Progenitor cell of endocrine pancreas (in vitro differentiated cells): ENCODE data around the gene TMC1. TPM values are rescaled to one million over a fixed set of nuclear protein-coding genes. Genes with fewer than 3 reads are reported as not detected.

ENCODE experiments used
- DNase-seq: peaks from one replicate; pipeline ENCODE4 v3.0.0; 2021; ENCODE audit warnings: low spot score; ENCODE audit not compliant: unreplicated experiment
- H3K27ac Mint-ChIP-seq: 2 replicates; pipeline ENCODE4 v1.8.0; 2021; ENCODE audit warnings: mild to moderate bottlenecking, moderate library complexity, mixed read lengths
- H3K27me3 Mint-ChIP-seq: 2 replicates; pipeline ENCODE4 v1.8.0; 2021; ENCODE audit warnings: mixed read lengths
- H3K36me3 Mint-ChIP-seq: 2 replicates; pipeline ENCODE4 v1.8.0; 2022; ENCODE audit warnings: mixed read lengths; ENCODE audit not compliant: insufficient read depth
- H3K4me1 Mint-ChIP-seq: 2 replicates; pipeline ENCODE4 v1.8.0; 2021; ENCODE audit warnings: low read depth, mixed read lengths
- H3K4me3 Mint-ChIP-seq: 2 replicates; pipeline ENCODE4 v1.8.0; 2021; ENCODE audit warnings: low read depth, mild to moderate bottlenecking, moderate library complexity, mixed read lengths
- H3K9me3 Mint-ChIP-seq: 2 replicates; pipeline ENCODE4 v1.8.0; 2021; ENCODE audit warnings: low read depth, mixed read lengths
- total RNA-seq: library from RNA; stranded (reverse); gene quantifications from 2 replicates; pipeline ENCODE4 v1.2.1, GENCODE V29; 2021
- TF ChIP-seq, protein P1 (sequence below): fragments of 200-600 bp; sonication (generic); IDR thresholded peaks from one replicate; pipeline ENCODE4 v1.5.0; 2021; ENCODE audit warnings: antibody characterized with exemption, mild to moderate bottlenecking; ENCODE audit not compliant: unreplicated experiment

TMC1 gene
- total RNA-seq, 1 donor from 2014 or later: not detected

DNA sequence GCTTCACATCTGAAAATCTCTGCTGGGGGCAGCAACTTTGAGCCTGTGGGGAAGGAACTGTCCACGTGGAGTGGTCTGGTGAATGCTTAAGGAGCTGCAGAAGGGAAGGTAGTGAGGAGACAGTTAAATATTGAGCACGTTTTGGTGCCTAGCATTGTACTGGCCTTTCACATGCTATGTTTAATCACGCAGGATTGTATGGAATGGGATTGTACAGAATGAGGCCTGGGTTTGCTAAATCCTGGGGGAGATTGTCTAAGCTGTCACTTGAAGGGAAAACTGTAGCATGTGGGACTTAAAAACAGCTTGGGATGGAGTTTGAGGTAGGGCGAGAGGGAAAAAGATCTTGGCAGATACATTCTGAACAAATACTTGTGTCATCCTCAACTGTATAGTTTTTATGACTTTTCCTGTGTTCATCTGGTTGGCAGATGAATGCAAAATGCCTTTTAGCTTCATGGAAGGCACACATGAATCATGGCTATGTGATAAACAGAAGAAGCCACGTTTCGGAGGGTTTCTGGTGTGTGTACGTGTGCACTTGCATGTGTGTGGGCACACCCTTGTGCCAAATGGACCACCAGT lies 106.6 kb downstream of the TMC1 start:
- H3K4me3 Mint-ChIP-seq: no peak overlapping the region
- H3K9me3 Mint-ChIP-seq: peaks cover 6% of the 10 kb centered on the region

DNA sequence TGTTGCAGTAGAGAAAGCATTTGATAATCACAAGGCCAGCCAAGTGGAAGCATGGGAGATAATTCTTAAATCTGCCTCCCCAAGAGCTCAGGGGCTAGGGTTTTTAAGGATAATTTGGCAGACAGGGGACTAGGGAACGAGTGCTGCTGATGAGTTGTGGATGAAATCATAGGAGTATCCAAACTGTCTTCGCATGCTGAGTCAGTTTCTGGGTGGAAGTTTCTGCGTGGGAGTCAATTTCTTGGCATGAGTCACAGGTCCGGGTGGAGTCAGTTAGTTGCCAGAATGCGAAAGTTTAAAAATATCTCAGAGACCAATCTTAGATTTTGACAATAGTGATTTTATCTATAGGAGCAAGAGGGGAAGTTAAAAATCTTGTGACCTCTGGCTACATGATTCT lies 112.6 kb downstream of the TMC1 start:
- H3K27ac Mint-ChIP-seq: no peak overlapping the region
- no peak overlapping the region for H3K4me3 Mint-ChIP-seq
- no peaks in the 10 kb centered on the region for H3K4me1 Mint-ChIP-seq
- peaks cover 3% of the 10 kb centered on the region for H3K36me3 Mint-ChIP-seq
- H3K27me3 Mint-ChIP-seq: no peaks in the 10 kb centered on the region
- TF ChIP-seq, protein P1, sequence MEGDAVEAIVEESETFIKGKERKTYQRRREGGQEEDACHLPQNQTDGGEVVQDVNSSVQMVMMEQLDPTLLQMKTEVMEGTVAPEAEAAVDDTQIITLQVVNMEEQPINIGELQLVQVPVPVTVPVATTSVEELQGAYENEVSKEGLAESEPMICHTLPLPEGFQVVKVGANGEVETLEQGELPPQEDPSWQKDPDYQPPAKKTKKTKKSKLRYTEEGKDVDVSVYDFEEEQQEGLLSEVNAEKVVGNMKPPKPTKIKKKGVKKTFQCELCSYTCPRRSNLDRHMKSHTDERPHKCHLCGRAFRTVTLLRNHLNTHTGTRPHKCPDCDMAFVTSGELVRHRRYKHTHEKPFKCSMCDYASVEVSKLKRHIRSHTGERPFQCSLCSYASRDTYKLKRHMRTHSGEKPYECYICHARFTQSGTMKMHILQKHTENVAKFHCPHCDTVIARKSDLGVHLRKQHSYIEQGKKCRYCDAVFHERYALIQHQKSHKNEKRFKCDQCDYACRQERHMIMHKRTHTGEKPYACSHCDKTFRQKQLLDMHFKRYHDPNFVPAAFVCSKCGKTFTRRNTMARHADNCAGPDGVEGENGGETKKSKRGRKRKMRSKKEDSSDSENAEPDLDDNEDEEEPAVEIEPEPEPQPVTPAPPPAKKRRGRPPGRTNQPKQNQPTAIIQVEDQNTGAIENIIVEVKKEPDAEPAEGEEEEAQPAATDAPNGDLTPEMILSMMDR: no peak
- DNase-seq: no peak
- peaks cover 18% of the 10 kb centered on the region for H3K9me3 Mint-ChIP-seq

More for the DNA sequence above, 106.6 kb downstream of the TMC1 start:
- Mint-ChIP-seq H3K36me3 (no peaks in the 10 kb centered on the region), H3K4me1 (no peaks in the 10 kb centered on the region), H3K27ac (no peak overlapping the region), H3K27me3 (no peaks in the 10 kb centered on the region)
- TF ChIP-seq, protein P1: no peak
- DNase-seq: no peak

GRCh38 chr9:72635197-72635596 lies 113.8 kb downstream of the TMC1 start:
- H3K4me1 Mint-ChIP-seq: no peaks in the 10 kb centered on the region
- peaks cover 18% of the 10 kb centered on the region for H3K9me3 Mint-ChIP-seq
- no peaks in the 10 kb centered on the region for H3K27me3 Mint-ChIP-seq
- no peak overlapping the region for H3K4me3 Mint-ChIP-seq
- TF ChIP-seq, protein P1: no peak
- peaks cover 3% of the 10 kb centered on the region for H3K36me3 Mint-ChIP-seq
- no peak for DNase-seq
- H3K27ac Mint-ChIP-seq: no peak overlapping the region

DNA sequence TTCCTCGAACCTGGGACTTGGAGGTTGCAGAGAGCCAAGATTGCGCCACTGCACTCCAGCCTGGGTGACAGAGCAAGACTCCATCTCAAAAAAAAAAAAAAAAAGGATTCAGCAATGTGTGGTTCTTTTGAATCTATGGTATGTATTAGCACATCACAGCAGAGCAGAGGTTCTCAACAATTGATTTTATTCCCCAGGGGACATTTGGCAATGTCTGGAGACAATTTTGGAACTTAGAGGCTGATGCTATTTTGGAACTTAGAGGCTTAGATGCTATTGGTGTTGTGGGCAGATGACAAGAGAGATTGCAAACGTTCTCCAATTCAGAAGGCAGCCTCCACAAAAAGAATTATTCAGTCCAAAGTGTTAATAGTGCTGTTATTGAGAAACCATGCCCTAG lies 115.2 kb downstream of the TMC1 start:
- Mint-ChIP-seq H3K4me1 (no peaks in the 10 kb centered on the region), H3K9me3 (peaks cover 18% of the 10 kb centered on the region), H3K4me3 (no peak overlapping the region), H3K36me3 (peaks cover 3% of the 10 kb centered on the region), H3K27me3 (no peaks in the 10 kb centered on the region), H3K27ac (no peak overlapping the region)
- TF ChIP-seq, protein P1: no peak
- DNase-seq: no peak

GRCh38 chr9:72643651-72644050 lies 122.2 kb downstream of the TMC1 start:
- no peaks in the 10 kb centered on the region for H3K27me3 Mint-ChIP-seq
- H3K4me3 Mint-ChIP-seq: no peak overlapping the region
- H3K36me3 Mint-ChIP-seq: no peaks in the 10 kb centered on the region
- no peak overlapping the region for H3K27ac Mint-ChIP-seq
- no peaks in the 10 kb centered on the region for H3K4me1 Mint-ChIP-seq
- DNase-seq: no peak
- H3K9me3 Mint-ChIP-seq: no peaks in the 10 kb centered on the region
- TF ChIP-seq, protein P1: no peak
